GM21723 (cell line): Measurements from ENCODE around the gene ACKR2.

ENCODE experiments used
- ATAC-seq: cut with Tn5 transposase; IDR thresholded peaks from one replicate; pipeline ENCODE4 v1.9.1; 2021; ENCODE audit warnings: mild to moderate bottlenecking, moderate library complexity; ENCODE audit not compliant: unreplicated experiment

Gene ACKR2

GRCh38 chr3:42809202-42809601, at the start of gene ACKR2:
ACKR2 (plus strand) TSS chr3:42809445; CDS start chr3:42864503, 55,058 bp downstream.
- no peak for ATAC-seq

DNA sequence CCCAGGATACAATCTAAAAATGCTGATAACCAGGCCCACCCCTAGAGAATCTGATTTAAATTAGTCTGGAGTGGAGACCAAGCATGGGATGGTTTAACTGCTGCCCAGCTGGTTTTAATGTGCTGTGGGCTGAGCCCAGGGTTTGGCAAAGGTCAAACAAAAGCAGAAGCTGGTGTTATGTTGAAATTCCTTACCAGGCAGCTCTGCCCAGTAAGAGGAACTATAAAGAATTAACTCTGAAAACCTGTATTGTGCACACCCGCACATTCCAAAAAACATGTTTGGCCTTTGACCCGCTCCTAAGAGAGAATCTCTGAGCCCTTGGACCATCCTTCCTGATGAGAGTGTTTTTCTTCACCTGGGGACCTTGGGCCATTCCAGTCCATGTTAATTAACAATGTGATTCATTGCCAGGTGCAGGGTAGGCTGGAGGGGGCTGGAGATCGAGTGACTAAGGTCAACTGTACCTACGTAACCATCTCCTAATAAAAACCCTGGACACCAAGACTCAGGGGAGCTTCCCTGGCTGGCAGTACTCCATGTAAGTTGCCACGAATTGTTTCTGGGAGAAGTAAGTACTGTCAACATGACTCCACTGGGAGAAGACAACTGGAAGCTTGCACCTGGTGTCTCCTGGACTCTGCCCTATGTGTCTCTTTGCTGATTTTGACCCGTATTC, 47.1 kb upstream of the ACKR2 start:
- no peak for ATAC-seq

DNA sequence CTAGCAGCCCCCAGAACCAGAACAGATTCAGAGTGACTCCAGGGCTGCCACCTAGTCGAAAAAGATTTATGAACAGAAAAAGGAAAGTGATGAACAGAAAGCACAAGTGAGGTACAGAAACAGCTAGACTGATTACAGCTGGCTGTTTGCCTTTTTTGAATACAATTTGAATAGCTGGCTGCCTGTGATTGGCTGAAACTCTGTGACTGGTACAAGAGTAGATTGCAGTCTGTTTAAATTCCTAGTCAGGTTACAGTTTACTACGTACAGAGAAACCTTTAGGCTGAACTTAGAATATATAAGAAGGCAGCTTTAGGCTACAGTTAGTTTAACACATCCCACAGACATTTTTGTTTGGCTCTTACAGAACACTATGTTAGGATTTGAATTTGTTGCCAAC, 46.2 kb upstream of the ACKR2 start:
- ATAC-seq = no peak

DNA sequence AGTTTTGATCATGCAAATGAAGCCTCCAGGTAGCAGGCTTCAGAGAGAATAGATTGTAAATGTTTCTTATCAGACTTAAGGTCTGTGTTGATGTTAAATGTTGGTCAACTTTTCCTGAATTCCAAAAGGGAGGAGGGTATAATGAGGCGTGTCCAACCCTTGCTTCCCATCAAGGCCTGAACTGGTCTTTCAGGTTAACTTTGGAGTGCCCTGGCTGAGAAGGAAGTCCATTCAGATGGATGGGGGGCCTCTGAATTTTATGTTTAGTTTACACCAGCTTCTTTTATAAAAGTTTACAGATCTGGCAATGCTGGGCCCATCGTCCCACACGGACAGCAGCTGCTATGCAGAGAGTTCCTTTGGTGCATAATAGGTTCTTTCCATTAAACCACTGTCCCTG, 45.1 kb upstream of the ACKR2 start:
- ATAC-seq = no peak

- ATAC-seq = no peak
These were observed 44.5 kb upstream of the ACKR2 start for GRCh38 chr3:42764561-42765295.

DNA sequence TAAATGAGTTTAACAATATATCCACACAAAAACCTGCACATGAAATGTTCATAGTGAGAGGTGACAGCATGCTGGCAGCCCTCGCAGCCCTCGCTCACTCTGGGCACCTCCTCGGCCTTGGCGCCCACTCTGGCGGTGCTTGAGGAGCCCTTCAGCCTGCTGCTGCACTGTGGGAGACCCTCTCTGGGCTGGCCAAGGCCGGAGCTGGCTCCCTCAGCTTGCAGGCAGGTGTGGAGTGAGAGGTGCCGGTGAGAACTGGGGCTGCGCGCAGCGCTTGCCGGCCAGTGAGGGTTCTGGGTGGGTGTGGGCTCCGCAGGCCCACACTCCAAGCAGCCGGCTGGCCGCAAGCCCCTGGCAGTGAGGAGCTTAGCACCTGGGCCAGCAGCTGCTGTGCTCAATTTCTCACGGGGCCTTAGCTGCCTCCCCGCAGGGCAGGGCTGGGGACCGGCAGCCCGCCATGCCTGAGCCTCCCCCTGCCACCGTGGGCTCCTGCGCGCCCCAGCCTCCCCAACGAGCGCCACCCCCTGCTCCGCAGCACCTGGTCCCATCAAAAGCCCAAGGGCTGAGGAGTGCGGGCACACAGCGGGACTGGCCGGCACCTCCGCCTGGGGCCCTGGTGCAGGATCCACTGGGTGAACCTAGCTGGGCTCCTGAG, 39.6 kb upstream of the ACKR2 start:
- no peak for ATAC-seq

DNA sequence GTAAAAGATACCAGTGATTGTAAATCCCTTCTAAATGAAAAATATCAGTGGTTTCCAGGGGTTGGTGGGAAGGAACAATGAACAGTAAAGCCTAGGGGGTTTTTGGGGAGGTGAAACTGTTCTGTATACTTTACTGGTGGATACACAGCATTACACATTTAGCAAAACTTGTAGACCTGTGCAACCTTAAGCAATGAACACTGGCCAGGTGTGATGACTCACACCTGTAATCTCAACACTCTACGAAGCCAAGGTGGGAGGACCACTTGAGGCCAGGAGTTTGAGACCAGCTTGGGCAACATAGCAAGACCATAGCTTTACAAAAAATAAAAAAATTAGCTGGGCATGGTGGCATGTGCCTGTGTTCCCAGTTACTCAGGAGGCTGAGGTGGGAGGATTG, 38.0 kb upstream of the ACKR2 start:
- no peak for ATAC-seq

- peak; percentile 98 for ATAC-seq
These were observed 36.4 kb upstream of the ACKR2 start, which contains the start of gene CCDC13 for GRCh38 chr3:42772670-42773408. CCDC13 (minus strand) TSS chr3:42773253; CDS start chr3:42758345, 14,908 bp downstream.

GRCh38 chr3:42773409-42773751, 35.9 kb upstream of the ACKR2 start:
- ATAC-seq = peak; percentile 15

DNA sequence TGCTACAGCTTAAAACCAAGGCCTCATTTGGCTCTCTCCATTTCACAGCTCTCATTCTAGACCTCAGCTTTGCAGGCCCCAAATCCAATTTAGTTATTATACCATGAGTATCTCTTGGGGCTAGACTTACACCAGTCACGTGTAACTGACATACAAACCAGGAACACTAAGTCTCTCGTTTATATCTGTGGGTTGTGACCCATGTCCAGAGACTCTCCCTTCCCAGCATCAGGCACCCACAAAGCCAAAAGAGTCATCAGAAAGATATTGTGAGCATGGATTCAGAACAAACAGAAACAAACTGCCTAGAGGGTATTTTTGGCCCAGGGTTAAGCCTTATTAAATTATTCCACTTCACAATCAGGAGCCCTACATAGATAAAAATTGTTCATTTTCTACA, 30.6 kb upstream of the ACKR2 start:
- ATAC-seq = no peak

- no peak for ATAC-seq
These were observed 28.8 kb upstream of the ACKR2 start for GRCh38 chr3:42780398-42780797.

DNA sequence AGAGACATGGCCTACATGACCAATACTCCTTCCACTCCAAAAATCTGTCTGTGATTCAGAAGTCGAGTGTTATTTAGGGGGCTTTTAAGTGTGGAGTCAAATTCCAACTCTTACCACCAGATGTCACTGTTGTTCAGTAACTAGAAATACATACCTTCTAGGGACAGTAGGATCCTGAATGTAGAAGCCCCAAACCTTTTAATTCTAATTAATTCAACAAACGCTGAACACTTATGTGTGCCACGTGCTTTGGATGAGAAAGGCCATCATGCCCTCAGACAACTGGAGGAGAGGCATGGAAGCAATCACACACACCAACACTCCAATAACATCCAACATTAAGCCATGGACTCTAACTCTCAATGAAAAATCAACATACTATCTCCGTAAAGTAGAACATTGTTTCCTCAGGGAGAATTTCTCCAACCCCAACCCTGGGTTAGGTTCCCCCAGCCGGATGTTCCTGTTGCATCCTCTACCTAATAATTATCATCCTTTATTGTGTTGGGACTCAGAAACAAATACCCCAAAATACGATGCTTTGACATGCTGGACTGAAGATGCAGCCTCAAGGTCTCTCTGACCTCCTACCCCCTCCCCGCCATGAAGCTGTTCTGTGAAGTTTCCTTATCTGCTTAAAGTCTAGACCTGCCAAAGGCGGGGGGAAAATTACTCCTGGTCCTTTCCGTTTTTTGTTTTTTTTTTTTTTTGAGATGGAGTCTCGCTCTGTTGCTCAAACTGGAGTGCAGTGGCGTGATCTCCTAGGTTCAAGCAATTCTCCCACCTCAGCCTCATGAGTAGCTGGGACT, 28.1 kb upstream of the ACKR2 start:
- peak; percentile 79 for ATAC-seq

DNA sequence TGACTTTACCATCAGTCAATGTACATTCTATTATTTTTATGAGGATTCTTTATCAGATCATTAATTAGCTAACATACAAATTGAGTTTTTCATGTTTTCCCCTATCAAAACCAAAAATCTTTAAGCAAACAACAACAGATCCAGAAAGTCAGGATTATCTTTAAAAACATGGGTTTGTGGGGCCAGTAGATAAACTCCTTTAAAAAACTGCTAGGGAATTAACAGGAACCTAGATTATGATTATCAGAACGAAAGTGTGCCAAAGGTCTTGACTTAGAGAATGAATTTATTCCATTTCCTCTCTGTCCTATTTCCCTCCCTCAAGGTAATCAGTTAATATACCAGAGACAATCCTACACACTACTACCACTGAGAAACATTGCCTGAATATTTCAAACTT, 23.0 kb upstream of the ACKR2 start:
- ATAC-seq = no peak

DNA sequence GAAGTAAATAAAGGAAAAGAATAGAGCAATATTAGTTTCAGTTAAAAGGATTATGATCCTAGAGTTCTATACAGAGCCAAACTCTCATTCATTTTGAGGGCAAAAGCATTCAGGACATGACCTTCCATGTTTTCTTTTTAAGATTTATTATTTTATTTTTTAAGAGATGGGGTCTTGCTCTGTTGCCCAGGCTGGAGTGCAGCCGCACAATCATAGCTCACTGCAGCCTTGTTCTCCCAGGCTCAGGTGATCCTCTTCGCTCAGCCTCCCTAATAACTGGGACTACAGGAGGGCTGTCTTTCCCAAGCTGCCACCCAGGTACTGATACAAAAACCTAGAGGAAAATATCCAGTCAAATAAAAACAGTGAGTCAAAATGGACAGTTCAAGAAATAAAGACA, 22.6 kb upstream of the ACKR2 start:
- ATAC-seq = no peak

GRCh38 chr3:42790714-42791229, 18.5 kb upstream of the ACKR2 start:
- no peak for ATAC-seq

- no peak for ATAC-seq
These were observed 13.5 kb upstream of the ACKR2 start for GRCh38 chr3:42795621-42796181.

- ATAC-seq = no peak
These were observed 12.8 kb upstream of the ACKR2 start for GRCh38 chr3:42796332-42796885.

- no peak for ATAC-seq
These were observed 9.9 kb upstream of the ACKR2 start for GRCh38 chr3:42799376-42799775.

DNA sequence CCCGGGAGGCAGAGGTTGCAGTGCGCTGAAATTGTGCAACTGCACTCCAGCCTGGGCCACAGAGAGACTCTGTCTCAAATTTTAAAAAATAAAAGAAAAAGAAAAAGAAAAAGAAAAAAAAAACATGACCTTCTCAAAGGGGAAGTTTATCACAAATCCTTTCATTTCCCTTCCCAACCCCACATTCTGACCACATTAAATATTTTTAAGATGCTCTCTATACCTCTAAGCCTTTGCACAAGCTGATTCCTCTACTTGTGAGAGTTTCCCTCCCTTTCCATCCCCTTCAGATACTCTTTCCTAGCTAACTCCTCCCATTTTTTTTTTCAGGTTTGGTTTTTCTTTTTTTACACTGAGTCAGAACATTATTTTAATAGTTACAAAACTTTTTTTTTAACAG, 9.0 kb upstream of the ACKR2 start:
- no peak for ATAC-seq
